Right renal pelvis (tissue), 4 donors: ENCODE results near the gene IQSEC2. TPM values are rescaled to one million over a fixed set of nuclear protein-coding genes. Genes with fewer than 3 reads are reported as not detected.
A peak's percentile ranks its signal among the peaks of the same experiment; 100 is the strongest.

Experiments
- DNase-seq, 4 donors: peaks; one replicate each; pipeline ENCODE4 v3.0.0-alpha.2; 2013; ENCODE audit warnings: low read depth in 4 of 4, low spot score in 3 of 4, missing footprints in 1 of 4
- polyA plus RNA-seq, 4 donors: library from polyadenylated mRNA; unstranded; fragments of 120-200 nt; gene quantifications; one replicate each; pipeline ENCODE4 v1.2.1, GENCODE V29; 2013; ENCODE audit not compliant: insufficient read length in 4 of 4

Gene IQSEC2
- polyA plus RNA-seq, 4 donors: 14.0 to 16.6 (median 15.4) TPM

DNA sequence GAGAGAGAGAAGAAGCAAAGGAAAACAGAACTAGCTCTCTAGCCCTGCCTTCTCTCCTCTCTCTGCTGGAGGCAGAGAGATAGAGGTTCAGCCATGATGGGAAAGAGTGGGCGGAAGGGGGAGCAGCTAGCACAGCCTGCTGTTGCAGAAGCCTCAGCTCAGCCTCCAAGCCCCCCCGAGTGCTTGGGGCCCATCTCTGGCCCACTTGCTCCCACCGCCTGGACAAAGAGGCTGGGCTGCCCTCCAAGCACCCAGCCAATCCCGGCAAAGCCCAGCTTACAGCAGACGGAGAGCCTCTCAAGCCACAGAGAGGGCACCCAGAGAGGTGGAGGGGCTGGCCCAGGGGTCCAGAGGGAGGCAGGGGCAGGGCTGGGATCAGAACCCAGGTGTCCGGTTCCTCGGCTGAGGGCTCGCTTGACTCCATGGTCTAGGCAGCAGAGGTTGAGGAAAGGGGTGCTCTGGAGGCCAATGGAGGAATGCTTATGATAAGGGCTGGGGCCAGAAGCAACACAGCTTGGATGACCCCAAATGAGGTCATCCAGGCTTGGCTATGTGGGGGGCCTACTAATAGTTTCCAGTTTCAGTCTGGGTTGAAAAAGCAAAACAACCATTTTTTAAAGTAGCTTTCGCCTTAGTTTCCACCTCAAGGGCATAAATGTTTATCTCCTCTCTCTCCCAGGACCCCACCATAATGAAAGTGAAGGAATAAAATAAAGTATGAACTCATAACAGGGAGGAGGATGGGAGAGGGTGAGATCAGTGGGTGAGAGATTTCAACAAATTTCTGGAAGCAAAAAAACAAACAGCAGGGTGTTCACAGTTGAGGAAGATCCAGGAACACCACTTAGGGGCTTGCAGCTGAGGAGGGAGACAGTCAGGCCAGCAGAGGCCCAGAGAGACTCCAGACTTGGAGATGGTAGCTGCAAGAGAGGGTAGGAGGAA is 24.9 kb upstream of the IQSEC2 start:
- DNase-seq: no peak

DNA sequence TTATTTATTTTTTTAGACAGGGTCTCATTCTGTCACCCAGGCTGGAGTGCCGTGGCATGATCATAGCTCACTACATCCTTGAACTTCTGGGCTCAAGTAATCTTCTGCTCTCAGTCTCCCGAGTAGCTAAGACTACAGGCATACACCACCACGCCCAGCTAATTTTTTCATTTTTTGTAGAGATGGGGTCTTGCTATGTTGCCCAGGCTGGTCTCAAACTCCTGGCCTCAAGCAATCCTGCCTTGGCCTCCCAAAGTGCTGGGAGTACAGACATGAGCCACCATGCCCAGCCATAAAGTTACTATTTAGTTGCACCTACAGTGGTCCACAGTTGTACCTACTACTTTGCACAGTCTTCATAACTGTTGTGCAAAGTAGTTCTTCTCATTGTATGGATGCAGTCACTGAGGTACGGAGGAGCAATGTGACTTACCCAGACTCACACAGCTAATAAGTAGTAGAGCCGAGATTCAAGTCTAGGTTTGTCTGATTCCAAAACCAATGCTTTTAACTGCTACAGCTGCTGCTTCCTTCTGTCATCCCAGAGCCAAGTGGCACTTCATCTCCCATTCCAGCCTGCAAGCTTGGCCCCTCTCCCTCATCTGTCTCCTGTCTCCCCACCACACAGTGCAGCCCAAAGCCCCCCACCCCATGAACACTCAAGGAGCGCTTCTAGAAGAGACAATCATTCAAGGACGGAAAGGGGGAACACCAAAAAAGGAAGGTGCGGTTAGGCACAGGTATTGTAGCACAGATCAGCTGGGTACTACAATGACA is 24.0 kb upstream of the IQSEC2 start:
- no peak for DNase-seq

DNA sequence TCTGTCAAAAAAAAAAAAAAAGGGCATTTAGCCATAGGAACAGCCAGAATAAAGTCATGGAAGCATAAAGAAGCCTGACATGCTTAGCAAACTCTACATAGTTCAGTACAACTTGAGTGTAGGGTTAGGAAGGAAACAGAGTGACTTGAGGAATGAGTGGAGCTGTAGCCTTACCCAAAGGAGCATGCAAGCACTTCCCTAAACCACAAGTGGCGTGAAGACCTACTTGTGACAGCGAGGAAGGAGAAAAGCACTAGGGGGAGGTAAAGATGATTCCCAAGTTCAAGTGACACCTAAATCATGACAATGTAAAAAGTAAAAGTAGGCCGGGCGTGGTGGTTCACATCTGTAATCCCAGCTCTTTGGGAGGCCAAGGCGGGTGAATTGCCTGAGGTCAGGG is 21.8 kb upstream of the IQSEC2 start:
- DNase-seq: no peak

DNA sequence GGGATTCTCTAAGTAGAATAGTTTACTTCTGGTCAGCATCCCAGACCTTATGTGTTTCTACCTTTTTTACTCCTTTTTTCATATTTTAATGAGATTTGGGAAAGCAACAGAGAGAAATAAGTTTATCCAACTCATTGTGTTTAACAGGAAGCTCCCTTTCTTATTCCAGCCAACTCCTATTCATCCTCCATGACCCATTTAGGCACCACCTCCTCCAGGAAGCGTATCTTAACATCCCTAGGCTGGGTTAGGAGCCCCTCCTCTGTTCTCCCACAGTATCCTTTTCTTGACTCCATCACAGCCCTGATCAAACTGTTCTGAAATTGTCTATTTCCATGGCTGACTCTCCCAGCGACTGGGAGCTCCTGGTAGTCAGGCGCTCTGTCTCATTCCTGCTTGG is 18.8 kb upstream of the IQSEC2 start:
- no peak for DNase-seq

DNA sequence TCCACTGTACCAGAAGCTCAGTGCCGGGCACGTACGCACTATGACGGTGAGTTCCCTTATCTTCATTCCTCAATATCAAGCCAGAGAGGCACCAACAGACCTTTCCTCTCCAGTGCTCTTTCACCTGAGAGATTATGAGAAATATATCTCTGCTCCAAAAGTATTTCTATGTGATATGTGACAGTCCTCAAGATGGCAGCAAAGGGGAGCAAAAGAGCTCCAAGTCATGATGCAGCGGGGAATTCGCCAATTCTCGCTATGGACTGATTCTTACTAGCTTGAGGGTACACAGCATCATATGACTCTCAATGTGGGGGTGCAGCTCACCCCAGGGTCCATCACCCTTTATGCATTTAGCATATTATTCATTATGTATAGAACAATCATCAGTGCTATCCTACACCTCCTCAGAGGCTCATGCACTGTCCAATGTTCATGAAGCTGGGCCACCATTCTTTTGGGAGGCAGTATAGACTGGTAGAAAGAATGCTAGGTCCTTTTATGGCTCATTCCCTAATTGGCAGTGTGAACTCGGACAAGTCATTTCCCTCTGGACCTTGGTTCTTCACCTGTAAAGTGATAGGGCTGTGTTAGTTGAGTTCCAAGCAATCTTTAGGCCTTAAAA is 12.8 kb upstream of the IQSEC2 start:
- no peak for DNase-seq

DNA sequence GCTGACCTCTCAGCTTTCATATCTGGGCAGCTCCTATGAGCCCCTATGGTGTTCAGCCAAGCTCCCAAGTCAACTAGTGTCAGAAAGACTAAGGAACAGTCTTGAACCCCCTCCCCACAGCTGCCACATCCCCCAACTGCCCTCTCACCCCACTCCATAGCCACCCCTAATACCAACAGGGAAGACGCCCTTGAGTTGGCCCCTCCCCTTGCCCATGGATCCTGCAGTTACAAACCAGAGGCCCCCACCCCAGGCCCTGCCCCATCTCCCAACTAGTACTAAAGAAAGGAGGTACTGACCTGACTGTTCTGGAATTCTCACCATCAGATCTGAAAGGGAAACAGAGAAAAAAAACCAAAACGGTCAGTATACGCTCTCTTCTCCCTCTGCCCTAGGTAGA is 10.2 kb upstream of the IQSEC2 start:
- no peak for DNase-seq

DNA sequence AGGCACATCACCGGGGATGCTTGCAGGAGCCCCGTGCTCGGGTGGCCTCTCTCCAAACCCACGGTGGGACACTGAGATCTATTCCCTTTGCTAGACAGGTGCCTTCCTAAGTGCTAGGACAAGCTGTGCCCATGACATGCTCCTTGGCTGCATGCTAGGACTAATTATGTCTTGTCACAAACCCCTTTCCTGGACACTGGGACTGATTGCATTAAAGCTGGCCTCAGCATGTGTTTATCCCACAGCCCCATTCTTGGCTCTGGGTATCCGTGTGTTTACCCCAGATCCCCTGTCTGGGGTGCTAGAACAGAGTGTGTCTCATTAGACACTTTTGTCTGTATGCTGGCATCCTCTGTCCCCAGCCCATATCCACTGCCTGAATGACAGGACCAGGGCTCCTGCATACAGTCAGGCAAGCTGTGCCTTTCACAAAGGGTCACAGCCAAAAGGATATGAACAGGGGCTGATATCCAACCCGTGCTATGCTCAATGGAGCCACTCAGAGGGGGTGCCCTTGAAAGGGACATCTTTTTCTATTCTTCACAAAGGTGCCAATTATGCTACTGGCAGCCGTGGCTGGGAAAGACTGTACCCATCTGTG is 9.2 kb upstream of the IQSEC2 start:
- no peak for DNase-seq

DNA sequence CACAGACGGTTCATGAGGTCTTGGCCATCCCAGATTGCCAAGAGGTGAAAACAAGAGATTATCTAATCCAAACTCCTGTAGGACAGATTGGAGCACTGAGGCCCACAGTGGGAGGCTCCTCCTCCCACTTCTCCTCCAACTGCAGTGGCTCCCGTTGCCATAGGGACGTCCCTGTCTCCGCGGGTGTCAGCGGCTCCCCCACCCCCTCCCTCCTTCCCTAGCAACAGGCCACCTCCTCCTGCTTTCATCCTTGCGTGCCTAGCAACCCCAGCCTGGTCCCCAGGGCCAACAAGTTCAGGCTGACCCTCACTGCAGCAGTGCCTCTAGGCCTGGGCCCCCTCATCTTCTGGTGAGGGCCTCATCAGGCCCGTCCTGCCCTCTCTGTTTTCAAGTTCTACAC is 6.8 kb upstream of the IQSEC2 start:
- DNase-seq: no peak

DNA sequence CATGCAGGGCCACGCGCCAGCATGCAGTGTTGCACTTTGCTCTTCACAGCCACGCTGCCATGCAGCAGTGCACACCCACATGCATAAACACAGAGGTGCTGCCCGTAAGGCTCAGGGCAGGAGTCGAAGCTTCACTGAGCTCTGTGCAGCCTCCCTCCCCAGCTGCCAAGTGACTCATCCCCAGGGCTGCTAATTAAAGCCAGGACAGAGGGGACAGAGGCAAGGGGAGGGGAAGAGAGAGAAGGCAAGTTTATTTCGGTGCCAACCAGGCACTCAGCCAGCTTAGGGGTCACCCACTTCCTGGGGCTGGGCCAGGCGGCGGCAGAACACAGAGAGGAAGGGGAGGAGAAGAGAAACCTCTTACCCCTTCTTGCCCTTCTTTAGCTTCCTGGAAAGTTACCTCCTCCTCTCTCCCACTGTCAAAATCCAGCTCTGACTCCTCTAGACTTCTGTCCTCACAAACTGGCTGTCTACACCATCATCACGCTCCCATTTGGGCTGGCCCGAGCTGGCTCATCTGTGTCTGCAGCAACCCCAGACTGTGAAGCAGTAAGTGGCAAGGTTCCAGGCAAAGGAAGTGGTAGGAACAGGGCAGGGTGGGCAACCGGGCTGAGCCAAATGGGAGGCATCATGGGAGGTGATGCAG is 6.2 kb upstream of the IQSEC2 start:
- no peak for DNase-seq

DNA sequence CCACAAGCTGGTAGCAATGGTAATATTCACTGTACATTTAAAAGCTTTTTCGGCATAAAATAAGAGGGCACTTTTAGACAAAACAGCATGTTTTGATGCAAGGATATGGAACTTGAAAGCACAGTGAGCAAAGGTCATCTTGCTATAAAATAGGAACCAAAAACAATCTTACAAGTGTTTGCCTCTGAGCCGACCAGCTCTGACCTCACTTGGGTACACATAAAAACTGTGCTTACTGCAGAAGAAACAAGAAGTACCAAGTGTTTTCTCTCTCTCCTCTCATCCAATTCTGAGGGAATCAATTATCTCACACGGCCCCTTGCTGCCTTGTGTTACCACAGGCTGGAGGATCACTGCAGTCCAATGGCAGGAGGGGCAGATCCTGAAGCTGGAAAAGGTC is 4.8 kb upstream of the IQSEC2 start:
- DNase-seq: no peak

DNA sequence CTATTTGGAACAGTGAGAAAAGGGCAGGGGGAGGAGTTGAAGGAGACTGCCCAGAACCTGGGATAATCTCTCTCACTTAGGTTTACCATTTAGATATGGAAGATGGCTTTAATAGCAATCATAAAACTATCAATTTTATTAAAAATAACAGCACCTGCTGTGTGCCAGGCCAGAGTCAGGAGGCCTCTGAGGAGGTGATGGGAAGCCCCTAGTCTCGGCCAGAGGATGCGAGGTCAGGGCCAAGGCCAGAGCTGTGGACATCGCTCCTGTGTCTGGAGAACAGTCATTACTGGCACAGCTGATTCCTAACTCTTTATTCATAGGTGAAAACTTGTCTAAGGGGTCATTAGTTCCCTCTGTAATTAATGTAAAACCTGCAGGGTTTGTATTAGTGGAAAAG is 4.2 kb upstream of the IQSEC2 start:
- no peak for DNase-seq

DNA sequence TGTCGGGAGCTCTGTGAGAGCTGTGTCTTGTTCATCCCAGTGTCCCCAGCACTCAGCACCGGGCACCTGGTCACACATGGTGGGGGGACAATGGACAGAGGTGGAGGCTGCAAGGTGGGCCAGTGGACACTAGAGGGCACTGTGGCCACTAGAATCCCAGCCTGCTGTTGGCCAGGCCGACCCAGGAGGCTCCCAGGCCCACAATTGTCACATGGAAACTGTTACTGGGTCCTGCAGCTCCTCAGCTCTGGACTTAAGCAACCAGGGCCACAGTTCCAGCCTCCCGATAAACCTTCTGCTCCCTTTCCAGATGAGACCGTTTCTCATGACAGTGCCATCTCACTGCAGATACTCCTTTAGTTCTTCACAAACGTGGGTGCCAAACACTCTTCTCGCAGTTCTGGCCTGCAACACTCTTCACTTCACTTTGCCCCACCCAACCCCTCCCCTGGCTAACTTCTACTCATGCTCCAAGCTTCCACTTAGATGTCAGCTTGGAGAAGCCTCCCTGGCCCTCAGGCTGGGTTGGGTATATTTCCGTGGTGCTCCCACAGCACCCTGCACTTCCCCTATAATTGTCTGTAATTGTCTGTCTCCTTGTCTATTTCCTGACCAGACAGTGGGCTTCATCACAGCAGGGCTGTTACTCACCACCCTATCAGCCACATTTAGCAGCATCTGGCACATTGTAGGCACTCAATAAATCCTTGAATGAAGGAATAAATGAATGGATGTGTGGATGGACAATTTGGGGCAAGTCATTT is 3.5 kb upstream of the IQSEC2 start:
- peak in 1 of 4 donors; percentile 35 for DNase-seq

DNA sequence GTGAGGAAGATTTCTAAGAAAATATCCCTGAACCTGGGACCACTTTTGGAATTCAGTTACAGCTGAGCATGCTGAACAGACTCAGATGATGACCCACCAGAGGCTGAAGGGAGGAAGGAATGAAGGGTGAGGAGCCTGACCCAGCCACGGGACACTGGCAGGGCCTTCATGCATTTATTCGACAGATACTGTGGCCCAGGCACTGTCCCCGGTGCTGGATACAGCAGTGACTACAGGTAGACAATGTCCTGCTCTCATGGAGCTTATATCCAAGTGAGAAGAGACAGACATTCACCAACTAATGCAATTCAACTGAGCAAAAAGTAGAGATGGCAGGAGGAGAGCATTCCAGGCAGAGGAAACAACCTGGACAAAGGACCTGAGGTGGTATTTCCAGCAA is 2.2 kb upstream of the IQSEC2 start:
- no peak for DNase-seq

DNA sequence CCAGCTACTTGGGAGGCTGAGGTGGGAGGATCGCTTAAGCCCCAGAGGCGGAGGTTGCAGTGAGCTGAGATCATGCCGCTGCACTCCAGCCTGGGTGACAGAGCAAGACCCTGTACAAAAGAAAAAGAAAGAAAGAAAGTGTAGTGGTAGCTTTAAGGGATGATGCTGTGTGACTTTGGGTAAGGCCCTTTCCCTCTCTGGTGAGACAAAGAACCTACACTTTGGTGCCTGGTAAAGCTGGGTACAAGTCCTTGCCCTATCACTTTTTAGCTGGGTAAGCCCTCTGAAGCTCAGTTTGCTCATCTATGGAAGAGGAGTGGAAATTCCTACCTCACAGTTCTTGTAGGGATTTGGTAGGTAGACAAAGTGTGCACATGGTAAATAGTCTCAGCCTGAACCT is 1.7 kb upstream of the IQSEC2 start:
- no peak for DNase-seq

DNA sequence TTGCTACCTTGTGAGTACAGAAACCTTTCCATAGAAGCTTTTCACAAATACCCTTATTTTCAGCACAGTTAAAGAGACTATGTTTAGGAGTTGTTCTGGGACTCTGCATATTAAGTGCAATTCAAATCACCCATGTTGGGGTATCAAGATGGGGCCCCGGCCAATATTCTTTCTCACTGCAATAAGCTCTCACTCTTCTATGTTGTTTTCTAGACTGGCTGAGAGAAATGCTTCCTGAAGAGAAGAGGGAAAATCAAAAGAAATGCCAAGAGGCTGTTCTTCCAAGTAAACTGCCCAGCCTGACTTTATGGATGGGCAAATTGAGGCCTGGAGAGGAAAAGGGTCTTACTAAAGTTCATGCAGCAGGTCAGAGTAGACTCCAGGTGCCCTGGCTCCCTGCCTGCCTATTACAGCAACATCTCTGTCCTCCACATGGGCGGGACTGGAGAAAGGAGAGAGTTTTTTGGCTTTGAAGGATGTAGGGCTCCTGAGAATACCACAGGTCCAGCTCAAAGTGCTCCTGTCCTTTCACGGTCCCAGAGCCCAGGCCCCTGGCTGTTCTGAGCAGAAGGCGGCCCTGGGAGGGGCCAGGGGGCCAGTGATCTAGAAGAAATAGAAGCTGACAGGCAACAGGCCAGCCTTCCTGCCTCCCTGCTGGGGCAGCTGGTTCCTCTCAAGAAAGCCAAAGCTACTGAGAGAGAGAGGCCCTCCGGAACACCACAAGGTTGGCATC is 745 bp upstream of the IQSEC2 start:
- DNase-seq: no peak

DNA sequence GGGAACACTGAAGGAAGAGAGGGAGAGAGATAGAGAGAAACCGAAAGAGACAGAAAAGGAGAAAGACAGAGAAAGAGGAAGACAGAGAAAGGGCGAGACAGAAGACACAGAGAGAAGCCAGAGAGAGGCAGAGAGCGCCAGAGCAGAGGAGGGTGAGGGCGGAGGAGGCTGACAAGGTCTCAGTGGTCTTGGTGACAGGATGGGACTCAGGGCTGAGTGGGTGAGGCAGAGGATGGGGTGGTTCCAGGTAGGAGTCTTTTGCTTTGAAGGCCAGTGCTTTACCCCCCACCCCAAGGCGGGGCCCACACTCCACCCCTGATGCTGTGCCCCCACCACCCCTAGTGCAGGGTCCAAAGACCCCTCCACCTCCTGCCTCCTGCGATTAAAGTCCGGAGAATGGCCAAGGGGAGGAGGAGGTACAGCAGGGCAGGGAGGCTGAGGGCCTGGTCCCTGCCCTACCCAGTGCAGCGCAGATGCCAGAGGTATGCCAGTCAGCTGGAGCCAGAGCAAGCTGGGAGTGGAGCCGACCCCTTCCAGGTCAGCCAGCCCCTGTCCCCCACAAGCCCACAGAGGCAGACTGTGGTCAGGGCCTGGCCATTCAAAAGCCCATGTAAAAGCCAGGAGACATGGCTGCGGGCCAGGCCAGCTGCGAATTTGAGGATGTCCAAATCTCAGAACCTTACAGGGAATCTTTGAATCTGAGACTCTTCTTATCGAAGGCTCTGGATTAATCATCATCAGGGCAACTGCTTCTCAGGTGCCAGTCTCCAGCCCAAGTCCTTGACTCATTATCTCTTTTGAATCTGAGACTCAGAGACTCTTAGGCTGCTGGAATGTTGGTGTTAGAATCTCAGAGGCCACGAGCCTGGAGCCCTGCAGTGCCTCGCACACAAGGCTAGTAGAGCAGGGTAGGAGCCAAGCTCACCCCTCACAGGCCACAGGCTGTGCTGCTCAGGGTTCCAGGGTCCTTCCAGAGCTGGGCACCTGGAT is 758 bp downstream of the IQSEC2 start:
- no peak for DNase-seq

DNA sequence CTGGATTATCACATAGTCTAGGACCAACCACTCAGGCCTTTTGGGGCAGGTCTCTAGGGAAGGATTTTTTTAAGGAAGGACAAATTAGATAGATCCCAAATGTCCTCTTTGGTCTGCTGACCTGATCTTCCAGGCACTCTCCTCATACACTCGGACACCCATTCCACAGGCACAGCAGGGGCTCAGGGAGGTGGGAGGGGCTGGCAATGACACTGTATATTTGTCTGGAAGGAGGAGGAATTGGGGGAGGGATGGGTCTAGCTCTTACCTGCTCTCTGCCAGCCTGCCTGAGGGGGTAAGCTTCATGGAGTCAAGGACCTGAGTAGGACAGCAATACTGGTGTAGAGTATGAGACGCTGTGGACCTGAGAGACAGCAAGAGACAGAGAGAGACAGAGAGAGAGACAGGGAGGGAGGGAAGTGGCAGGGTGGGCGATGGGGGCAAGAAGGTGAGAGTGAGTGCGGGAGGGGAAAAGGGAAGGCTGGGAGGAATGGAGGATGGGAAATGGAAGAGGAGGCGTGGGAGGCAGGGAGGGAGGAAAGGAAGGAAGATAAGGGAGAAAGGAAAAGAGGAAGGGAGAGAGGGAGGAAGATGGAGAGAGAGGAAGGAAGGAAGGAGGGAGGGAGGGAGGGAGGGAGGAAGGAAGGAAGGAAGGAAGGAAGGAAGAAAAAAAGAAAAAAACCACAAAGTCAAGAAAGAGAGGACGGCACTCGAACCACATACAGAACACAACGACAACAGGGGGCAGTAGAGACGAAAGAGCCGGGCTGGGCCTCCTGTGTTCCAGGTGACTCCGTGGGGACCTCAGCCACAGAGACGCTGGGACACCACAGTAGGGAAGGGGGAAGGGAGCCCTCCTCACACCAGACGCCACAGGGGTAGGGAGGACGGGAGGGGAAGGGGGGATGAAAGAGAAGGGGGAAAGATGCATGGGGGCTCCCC is 1.8 kb downstream of the IQSEC2 start:
- DNase-seq: no peak
